ENCODE measurements around the gene AJM1.
"Not testable (repeated sequence)": the region's sequence is repeated elsewhere in the genome, so short reads cannot be mapped to it uniquely, and the experiment has no call there.

AJM1 gene

GRCh38 chr9:136842380-136842948 is at the start of gene AJM1:
TSS of gene AJM1 (plus strand) at chr9:136842478. CDS start at chr9:136844415, 1,937 bp downstream.
- peak; percentile 53 for DNase-seq (ENCODE audit: low read depth)

- DNase-seq (ENCODE audit: low read depth) = no peak
These were observed 49.0 kb upstream of the AJM1 start for GRCh38 chr9:136793086-136793946.

- no peak for DNase-seq (ENCODE audit: low read depth)
These were observed 47.8 kb upstream of the AJM1 start for GRCh38 chr9:136794281-136794999.

GRCh38 chr9:136795000-136795348 is 47.3 kb upstream of the AJM1 start:
- DNase-seq (ENCODE audit: low read depth) = no peak

- DNase-seq (ENCODE audit: low read depth) = no peak
These were observed 46.0 kb upstream of the AJM1 start, which contains the start of gene CCDC183 for GRCh38 chr9:136796238-136796774. TSS of gene CCDC183 (plus strand) at chr9:136796338. CDS start at chr9:136796398, 60 bp downstream.

- not testable (repeated sequence) for DNase-seq (ENCODE audit: low read depth)
These were observed 45.4 kb upstream of the AJM1 start for GRCh38 chr9:136796775-136797347.

GRCh38 chr9:136798708-136799078 is 43.6 kb upstream of the AJM1 start:
- no peak for DNase-seq (ENCODE audit: low read depth)

- no peak for DNase-seq (ENCODE audit: low read depth)
These were observed 43.0 kb upstream of the AJM1 start for GRCh38 chr9:136799079-136799853.

- DNase-seq (ENCODE audit: low read depth) = no peak
These were observed 42.2 kb upstream of the AJM1 start for GRCh38 chr9:136799854-136800657.

- no peak for DNase-seq (ENCODE audit: low read depth)
These were observed 40.0 kb upstream of the AJM1 start for GRCh38 chr9:136802321-136802720.

- not testable (repeated sequence) for DNase-seq (ENCODE audit: low read depth)
These were observed 39.2 kb upstream of the AJM1 start for GRCh38 chr9:136803009-136803550.

GRCh38 chr9:136803551-136804508 is 38.4 kb upstream of the AJM1 start:
- no peak for DNase-seq (ENCODE audit: low read depth)

- no peak for DNase-seq (ENCODE audit: low read depth)
These were observed 37.6 kb upstream of the AJM1 start for GRCh38 chr9:136804509-136805206.

GRCh38 chr9:136805207-136805740 is 37.0 kb upstream of the AJM1 start:
- DNase-seq (ENCODE audit: low read depth) = no peak

- DNase-seq (ENCODE audit: low read depth) = no peak
These were observed 36.2 kb upstream of the AJM1 start for GRCh38 chr9:136806067-136806466.

- DNase-seq (ENCODE audit: low read depth) = no peak
These were observed 35.6 kb upstream of the AJM1 start for GRCh38 chr9:136806631-136807201.

GRCh38 chr9:136807281-136808074 is 34.8 kb upstream of the AJM1 start, which contains the start of gene RABL6:
TSS of gene RABL6 (plus strand) at chr9:136807948. CDS start at chr9:136808197, 249 bp downstream.
- peak; percentile 35 for DNase-seq (ENCODE audit: low read depth)

All from fibroblast of the conjunctiva (primary cell).